ENCODE measurements around the gene SIMC1. TPM values are rescaled to one million over a fixed set of nuclear protein-coding genes. Genes with fewer than 3 reads are reported as not detected.
"Not testable (repeated sequence)": the region's sequence is repeated elsewhere in the genome, so short reads cannot be mapped to it uniquely, and the experiment has no call there.

SIMC1 gene
- total RNA-seq, 1 experiment from 2014 or later, result 6.5 TPM

- H3K4me2 ChIP-seq; H3K4me3 ChIP-seq; intact Hi-C loops (cut with micrococcal nuclease; ENCODE audit: unreplicated experiment); H3K27me3 ChIP-seq (ENCODE audit: insufficient read depth, low read depth); H3K27ac ChIP-seq; H4K20me1 ChIP-seq (ENCODE audit: insufficient read depth); BruUV-seq (replicated peaks); H3K9me3 ChIP-seq (ENCODE audit: insufficient read depth, low read depth); DNase-seq; H3K79me2 ChIP-seq (ENCODE audit: low read depth); POLR2A ChIA-PET (ENCODE audit: unreplicated experiment); H3K36me3 ChIP-seq (ENCODE audit: low read depth); H2AFZ ChIP-seq; H3K4me1 ChIP-seq (replicated peaks; ENCODE audit: insufficient read depth); H3F3A ChIP-seq (ENCODE audit: insufficient read depth, low read depth); CTCF ChIA-PET; H3K9me2 ChIP-seq (ENCODE audit: insufficient read depth): not testable (repeated sequence)
Measured at GRCh38 chr5:176244318-176244717, 6.1 kb downstream of the SIMC1 start.

- H3K4me1 ChIP-seq (replicated peaks; ENCODE audit: insufficient read depth); H3K9me2 ChIP-seq (ENCODE audit: insufficient read depth); H3K4me2 ChIP-seq; intact Hi-C loops (cut with micrococcal nuclease; ENCODE audit: unreplicated experiment); H3K27me3 ChIP-seq (ENCODE audit: insufficient read depth, low read depth); POLR2A ChIA-PET (ENCODE audit: unreplicated experiment); H3K27ac ChIP-seq; CTCF ChIA-PET; H3F3A ChIP-seq (ENCODE audit: insufficient read depth, low read depth); H3K9me3 ChIP-seq (ENCODE audit: insufficient read depth, low read depth); H4K20me1 ChIP-seq (ENCODE audit: insufficient read depth); H3K36me3 ChIP-seq (ENCODE audit: low read depth); BruUV-seq (replicated peaks); H2AFZ ChIP-seq; H3K79me2 ChIP-seq (ENCODE audit: low read depth); DNase-seq; H3K4me3 ChIP-seq: not testable (repeated sequence)
Measured at GRCh38 chr5:176245074-176245473, 6.8 kb downstream of the SIMC1 start.

- H3K79me2 ChIP-seq (ENCODE audit: low read depth); H3K4me2 ChIP-seq; H2AFZ ChIP-seq; DNase-seq; H3F3A ChIP-seq (ENCODE audit: insufficient read depth, low read depth); H3K36me3 ChIP-seq (ENCODE audit: low read depth); H3K9me3 ChIP-seq (ENCODE audit: insufficient read depth, low read depth); H3K4me1 ChIP-seq (replicated peaks; ENCODE audit: insufficient read depth); H3K4me3 ChIP-seq; CTCF ChIA-PET; POLR2A ChIA-PET (ENCODE audit: unreplicated experiment); H3K9me2 ChIP-seq (ENCODE audit: insufficient read depth); H3K27me3 ChIP-seq (ENCODE audit: insufficient read depth, low read depth); H4K20me1 ChIP-seq (ENCODE audit: insufficient read depth); intact Hi-C loops (cut with micrococcal nuclease; ENCODE audit: unreplicated experiment); H3K27ac ChIP-seq; BruUV-seq (replicated peaks): not testable (repeated sequence)
Measured at GRCh38 chr5:176245489-176245888, 7.3 kb downstream of the SIMC1 start.

GRCh38 chr5:176250691-176251090, 12.5 kb downstream of the SIMC1 start:
- H3K27me3 ChIP-seq (ENCODE audit: insufficient read depth, low read depth); H3K4me2 ChIP-seq; intact Hi-C loops (cut with micrococcal nuclease; ENCODE audit: unreplicated experiment); H3K9me3 ChIP-seq (ENCODE audit: insufficient read depth, low read depth); H3K4me1 ChIP-seq (replicated peaks; ENCODE audit: insufficient read depth); H3K9me2 ChIP-seq (ENCODE audit: insufficient read depth); DNase-seq; H3K27ac ChIP-seq; H4K20me1 ChIP-seq (ENCODE audit: insufficient read depth); CTCF ChIA-PET; H3F3A ChIP-seq (ENCODE audit: insufficient read depth, low read depth); BruUV-seq (replicated peaks); POLR2A ChIA-PET (ENCODE audit: unreplicated experiment); H3K4me3 ChIP-seq; H3K79me2 ChIP-seq (ENCODE audit: low read depth); H2AFZ ChIP-seq; H3K36me3 ChIP-seq (ENCODE audit: low read depth): not testable (repeated sequence)

- H2AFZ ChIP-seq; H3K27me3 ChIP-seq (ENCODE audit: insufficient read depth, low read depth); H3K4me2 ChIP-seq; H3F3A ChIP-seq (ENCODE audit: insufficient read depth, low read depth); H3K9me3 ChIP-seq (ENCODE audit: insufficient read depth, low read depth); CTCF ChIA-PET; DNase-seq; H3K9me2 ChIP-seq (ENCODE audit: insufficient read depth); H3K27ac ChIP-seq; H3K79me2 ChIP-seq (ENCODE audit: low read depth); H3K4me1 ChIP-seq (replicated peaks; ENCODE audit: insufficient read depth); H3K4me3 ChIP-seq; H3K36me3 ChIP-seq (ENCODE audit: low read depth); POLR2A ChIA-PET (ENCODE audit: unreplicated experiment); H4K20me1 ChIP-seq (ENCODE audit: insufficient read depth); intact Hi-C loops (cut with micrococcal nuclease; ENCODE audit: unreplicated experiment); BruUV-seq (replicated peaks): not testable (repeated sequence)
Measured at GRCh38 chr5:176252171-176252570, 13.9 kb downstream of the SIMC1 start.

GRCh38 chr5:176253370-176254065, 15.3 kb downstream of the SIMC1 start:
- H2AFZ ChIP-seq; H3K79me2 ChIP-seq (ENCODE audit: low read depth); H3K4me2 ChIP-seq; H4K20me1 ChIP-seq (ENCODE audit: insufficient read depth); intact Hi-C loops (cut with micrococcal nuclease; ENCODE audit: unreplicated experiment); CTCF ChIA-PET; H3K9me3 ChIP-seq (ENCODE audit: insufficient read depth, low read depth); H3K4me1 ChIP-seq (replicated peaks; ENCODE audit: insufficient read depth); H3K27me3 ChIP-seq (ENCODE audit: insufficient read depth, low read depth); POLR2A ChIA-PET (ENCODE audit: unreplicated experiment); H3K9me2 ChIP-seq (ENCODE audit: insufficient read depth); H3F3A ChIP-seq (ENCODE audit: insufficient read depth, low read depth); BruUV-seq (replicated peaks); H3K27ac ChIP-seq; H3K4me3 ChIP-seq; DNase-seq; H3K36me3 ChIP-seq (ENCODE audit: low read depth): not testable (repeated sequence)

GRCh38 chr5:176254066-176254393, 15.8 kb downstream of the SIMC1 start:
- H3K79me2 ChIP-seq (ENCODE audit: low read depth); H3K27me3 ChIP-seq (ENCODE audit: insufficient read depth, low read depth); H3K4me2 ChIP-seq; intact Hi-C loops (cut with micrococcal nuclease; ENCODE audit: unreplicated experiment); H3F3A ChIP-seq (ENCODE audit: insufficient read depth, low read depth); H3K36me3 ChIP-seq (ENCODE audit: low read depth); POLR2A ChIA-PET (ENCODE audit: unreplicated experiment); H3K4me1 ChIP-seq (replicated peaks; ENCODE audit: insufficient read depth); H3K27ac ChIP-seq; DNase-seq; H4K20me1 ChIP-seq (ENCODE audit: insufficient read depth); BruUV-seq (replicated peaks); H3K4me3 ChIP-seq; H3K9me3 ChIP-seq (ENCODE audit: insufficient read depth, low read depth); H2AFZ ChIP-seq; H3K9me2 ChIP-seq (ENCODE audit: insufficient read depth); CTCF ChIA-PET: not testable (repeated sequence)

Measured in PC-9 (cell line).